Upper lobe of left lung (tissue), 6 donors: ENCODE measurements around the gene TMEM235. TPM values are rescaled to one million over a fixed set of nuclear protein-coding genes. Genes with fewer than 3 reads are reported as not detected.

Experiments
- ATAC-seq, 2 donors: fragments of 200-7000 bp; cut with Tn5 transposase; one replicate each; pipeline ENCODE4 v1.9.1; 2022; ENCODE audit warnings: mild to moderate bottlenecking in 2 of 2, moderate library complexity in 2 of 2; ENCODE audit not compliant: low FRiP score in 2 of 2
- DNase-seq, 2 donors: peaks; one replicate each; pipeline ENCODE4 v3.0.0-alpha.2; 2019 to 2020
- H3K27ac ChIP-seq, 4 donors: fragments of 200-600 bp; sonication (generic); one replicate each; pipeline ENCODE4 v1.5.1; 2016 to 2019
- H3K27me3 ChIP-seq, 4 donors: fragments of 200-600 bp; sonication (generic); one replicate each; pipeline ENCODE4 v1.5.1; 2017 to 2019
- H3K36me3 ChIP-seq, 4 donors: fragments of 200-600 bp; sonication (generic); one replicate each; pipeline ENCODE4 v1.5.1; 2016 to 2019
- H3K4me1 ChIP-seq, 4 donors: fragments of 200-600 bp; sonication (generic); one replicate each; pipeline ENCODE4 v1.5.1; 2018 to 2019
- H3K4me3 ChIP-seq, 4 donors: fragments of 200-600 bp; sonication (generic); one replicate each; pipeline ENCODE4 v1.5.1; 2017 to 2019; ENCODE audit warnings: mild to moderate bottlenecking in 2 of 4, moderate library complexity in 1 of 4
- H3K9me3 ChIP-seq, 4 donors: fragments of 200-600 bp; sonication (generic); one replicate each; pipeline ENCODE4 v1.5.1; 2018 to 2019
- CTCF ChIP-seq, 6 experiments: fragments of 450-650 bp in 4 of 6; fragments of 200-600 bp in 2 of 6; sonication (generic) in 2 of 6; IDR thresholded peaks; one replicate each; pipeline ENCODE4 v1.5.1; 2016 to 2019; ENCODE audit warnings: antibody characterized with exemption in 6 of 6
- EP300 ChIP-seq, 4 donors: sonication (generic); formaldehyde crosslinking; IDR thresholded peaks; one replicate each; pipeline ENCODE4 v1.5.1; 2017; ENCODE audit warnings: antibody characterized with exemption in 4 of 4, control low read depth in 2 of 4
- POLR2A ChIP-seq, 4 donors: fragments of 450-650 bp; IDR thresholded peaks; one replicate each; pipeline ENCODE4 v1.5.1; 2016 to 2017; ENCODE audit warnings: antibody characterized with exemption in 4 of 4, mild to moderate bottlenecking in 2 of 4
- POLR2AphosphoS5 ChIP-seq, 2 donors: sonication (generic); formaldehyde crosslinking; IDR thresholded peaks; one replicate each; pipeline ENCODE4 v1.5.1; 2017; ENCODE audit warnings: antibody characterized with exemption in 2 of 2
- WGBS, 2 donors: methylation state at CpG; one replicate each; pipeline ENCODE4 v1.1.5; 2017 to 2018; 5-methylcytosine and 5-hydroxymethylcytosine counted together
- total RNA-seq, 6 donors: library from RNA; depleted of rRNA in 4 of 6; stranded (reverse); fragments of >200 nt in 4 of 6; gene quantifications; one replicate each; pipeline versions ENCODE4 v1.1.0 to v1.2.1, GENCODE V29; 2016 to 2021
- donor health status: DM: no; HTN: no; CAD: no; lungs with moderate emphysema.
- donor health status: DM: no; HTN: yes; CAD: no; lungs with severe emphysema.

TMEM235 gene
- total RNA-seq, 6 donors from 2014 or later, result not detected

GRCh38 chr17:78275355-78275754, 43.9 kb downstream of the TMEM235 start:
- 93 to 95% methylated on average over 5 of the region's 5 CpGs for WGBS, 2 donors
- ATAC-seq (no peak), DNase-seq (no peak)
- Histone ChIP-seq H3K9me3 (no peaks in the 10 kb centered on the region), H3K27ac (no peak overlapping the region), H3K27me3 (no peaks in the 10 kb centered on the region), H3K36me3 (no peaks in the 10 kb centered on the region), H3K4me1 (peaks cover 19 to 25% (median 23%) of the 10 kb centered on the region in 4 donors), H3K4me3 (no peak overlapping the region)
- TF ChIP-seq EP300 (IDR thresholded peaks at IDR 0.05) (no peak), POLR2AphosphoS5 (IDR thresholded peaks at IDR 0.05) (no peak), POLR2A (IDR thresholded peaks at IDR 0.05) (no peak), CTCF (IDR thresholded peaks at IDR 0.05) (no peak)

DNA sequence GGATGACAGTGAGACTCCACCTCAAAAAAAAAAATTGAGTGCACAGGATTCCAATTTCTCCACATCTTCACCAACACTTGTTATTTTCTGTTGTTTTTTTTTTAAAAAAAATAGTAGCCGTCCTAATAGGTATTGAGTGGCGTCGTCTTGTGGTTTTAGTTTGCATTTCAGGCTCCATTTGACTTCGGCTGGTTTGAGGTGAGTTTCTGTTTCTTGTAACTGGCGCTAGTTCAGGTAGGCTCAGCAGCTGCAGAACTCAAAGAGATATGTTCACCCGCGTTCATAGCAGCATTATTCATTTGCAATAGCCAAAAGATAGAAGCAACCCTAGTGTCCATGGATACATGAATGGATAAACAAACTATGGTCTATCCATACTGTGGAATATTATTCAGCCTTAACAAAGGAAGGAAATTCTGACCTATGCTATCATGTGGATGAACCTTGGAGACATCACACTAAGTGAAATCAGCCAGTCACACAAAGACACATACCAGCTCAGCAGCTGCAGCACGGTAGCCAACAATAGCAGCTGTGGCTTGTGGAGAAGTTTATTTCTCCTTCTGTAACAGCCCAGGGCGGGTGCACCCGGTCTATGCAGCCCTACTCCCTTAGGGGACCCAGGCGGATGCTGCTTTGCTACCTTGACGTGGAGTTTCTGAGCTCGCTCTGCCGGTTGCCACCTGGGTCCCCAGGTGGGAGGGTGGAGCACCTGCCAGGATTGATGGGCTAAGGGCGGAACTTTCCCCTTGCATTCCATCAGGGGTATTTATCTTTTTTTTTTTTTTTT, 44.9 kb downstream of the TMEM235 start:
- peaks cover 14 to 16% (median 15%) of the 10 kb centered on the region in 4 donors for H3K4me1 ChIP-seq
- H3K36me3 ChIP-seq, result no peaks in the 10 kb centered on the region
- no peaks in the 10 kb centered on the region for H3K27me3 ChIP-seq
- H3K4me3 ChIP-seq, result no peak overlapping the region
- 86 to 89% methylated on average over 14 to 15 of the region's 15 CpGs for WGBS, 2 donors
- no peak for TF ChIP-seq POLR2A (IDR thresholded peaks at IDR 0.05)
- no peak for TF ChIP-seq CTCF (IDR thresholded peaks at IDR 0.05)
- no peak for TF ChIP-seq EP300 (IDR thresholded peaks at IDR 0.05)
- no peak for TF ChIP-seq POLR2AphosphoS5 (IDR thresholded peaks at IDR 0.05)
- ATAC-seq (no peak), DNase-seq (no peak)
- H3K27ac ChIP-seq, result no peak overlapping the region
- H3K9me3 ChIP-seq, result no peaks in the 10 kb centered on the region

DNA sequence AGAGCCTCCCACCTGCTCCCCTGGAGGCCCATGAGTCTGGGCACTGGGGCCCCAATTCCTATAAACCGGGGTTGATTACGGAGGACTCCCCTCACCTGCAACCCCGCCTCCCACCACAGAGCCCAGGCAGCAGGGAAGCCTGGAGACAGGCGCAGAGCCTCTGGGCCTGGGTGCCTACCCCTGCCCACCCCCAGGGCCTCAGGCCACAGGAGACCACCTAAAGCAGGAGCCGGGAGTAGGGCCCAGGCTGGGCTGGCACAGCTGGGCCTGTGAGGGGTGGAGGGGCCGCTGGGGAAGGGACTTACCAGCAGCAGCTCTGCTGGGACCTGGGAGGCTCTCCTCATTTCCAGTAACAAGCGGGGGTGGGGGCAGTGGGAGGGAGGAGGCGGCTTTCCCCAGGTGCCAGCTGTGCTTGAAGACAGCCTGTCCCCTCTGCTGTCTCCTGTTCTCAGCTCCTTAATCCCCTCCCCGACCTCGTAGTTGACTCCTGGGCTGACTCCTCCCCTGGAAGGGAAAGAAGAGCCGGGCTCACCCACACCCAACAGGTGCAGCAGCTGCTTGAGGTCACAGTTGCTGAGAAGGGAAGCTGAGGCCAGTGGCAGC, 46.8 kb downstream of the TMEM235 start:
- ATAC-seq (peak; percentile 8 to 19), DNase-seq (no peak)
- no peak overlapping the region for H3K27ac ChIP-seq
- H3K4me3 ChIP-seq, result no peak overlapping the region
- no peaks in the 10 kb centered on the region for H3K36me3 ChIP-seq
- no peaks in the 10 kb centered on the region for H3K27me3 ChIP-seq
- WGBS, 2 donors, result 71 to 72% methylated on average over 5 to 8 of the region's 11 CpGs
- TF ChIP-seq POLR2AphosphoS5 (IDR thresholded peaks at IDR 0.05), result no peak
- no peak for TF ChIP-seq POLR2A (IDR thresholded peaks at IDR 0.05)
- TF ChIP-seq EP300 (IDR thresholded peaks at IDR 0.05), result no peak
- no peak for TF ChIP-seq CTCF (IDR thresholded peaks at IDR 0.05)
- no peaks in the 10 kb centered on the region for H3K9me3 ChIP-seq
- H3K4me1 ChIP-seq, result peaks cover 0 to under 1% (median under 1%) of the 10 kb centered on the region in 4 donors

DNA sequence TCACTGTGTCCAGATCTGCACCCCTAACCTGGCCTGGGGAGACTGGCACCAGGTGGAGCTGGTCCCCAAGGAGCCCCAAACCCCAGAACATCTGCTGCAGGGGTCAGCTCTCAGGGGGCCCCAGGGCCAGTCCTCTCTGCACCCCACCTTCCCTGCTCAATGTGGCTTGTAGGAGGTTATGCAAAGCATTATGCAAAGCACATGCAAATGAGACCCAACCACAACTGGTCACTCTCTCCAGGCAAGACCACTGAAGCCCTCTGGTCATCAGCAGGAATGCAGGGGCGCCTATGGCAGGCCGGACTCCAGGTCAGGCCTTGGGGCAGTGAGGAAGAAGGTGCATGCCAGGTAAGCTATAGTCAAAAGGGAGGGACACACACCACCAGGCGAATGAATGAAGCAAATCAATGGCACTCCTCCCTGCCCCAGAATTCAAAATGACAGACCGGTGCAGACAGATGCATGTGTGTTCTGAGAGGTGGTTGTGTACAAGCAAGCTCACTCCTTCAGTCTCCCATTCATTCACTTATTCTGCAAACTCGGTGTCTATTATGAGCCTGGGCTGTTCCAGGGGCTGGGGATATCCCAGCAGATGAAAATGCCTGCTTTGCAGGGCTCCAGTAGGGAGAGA, 48.0 kb downstream of the TMEM235 start:
- Histone ChIP-seq H3K4me1 (peaks cover 0 to 6% (median 0%) of the 10 kb centered on the region in 4 donors), H3K4me3 (no peak overlapping the region), H3K36me3 (no peaks in the 10 kb centered on the region), H3K27ac (no peak overlapping the region), H3K9me3 (no peaks in the 10 kb centered on the region), H3K27me3 (no peaks in the 10 kb centered on the region)
- no peak for DNase-seq
- ATAC-seq, result peak; percentile 17 to 35
- 90 to 100% methylated on average over 4 to 5 of the region's 5 CpGs for WGBS, 2 donors
- TF ChIP-seq POLR2AphosphoS5 (IDR thresholded peaks at IDR 0.05) (no peak), CTCF (IDR thresholded peaks at IDR 0.05) (no peak), POLR2A (IDR thresholded peaks at IDR 0.05) (no peak), EP300 (IDR thresholded peaks at IDR 0.05) (no peak)
